SK-N-SH (cell line): ENCODE results near the gene FADD. TPM values are rescaled to one million over a fixed set of nuclear protein-coding genes. Genes with fewer than 3 reads are reported as not detected.

Experiments
- CTCF ChIA-PET: fragments of 300-600, 350-600 bp; formaldehyde crosslinking; extraction: SDS; loops from one replicate; lab custom pipeline; 2021; lab: Yijun Ruan, JAX
- POLR2A ChIA-PET: fragments of 350-600 bp; sonication (Branson Sonifier 250); formaldehyde crosslinking; extraction: SDS; loops from one replicate; lab custom pipeline; 2020; ENCODE audit warnings: antibody characterized with exemption, inconsistent platforms; lab: Yijun Ruan, JAX
- DNase-seq: peaks from one replicate; pipeline ENCODE4 v3.0.0; 2012
- H2AFZ ChIP-seq: fragments of 200-600 bp; sonication (generic); 2 replicates; pipeline ENCODE4 v1.8.1; 2016; ENCODE audit warnings: antibody characterized with exemption, mild to moderate bottlenecking, low read depth
- H3F3A ChIP-seq: fragments of 200-600 bp; sonication (generic); replicated peaks from 2 replicates; pipeline ENCODE3; 2016; ENCODE audit warnings: antibody characterized with exemption, mild to moderate bottlenecking; ENCODE audit not compliant: insufficient read depth
- H3K27ac ChIP-seq, 2 experiments: fragments of 200-500 bp in 1 of 2; fragments of 200-600 bp in 1 of 2; sonication (Bioruptor generic) in 1 of 2; sonication (generic), shearing (Covaris generic) in 1 of 2; 2 replicates each; pipeline versions ENCODE4 v1.5.1 to v1.6.1; 2014 to 2016; ENCODE audit warnings: low read depth in 2 of 2, inconsistent platforms in 1 of 2, low read length in 1 of 2, mild to moderate bottlenecking in 1 of 2, mixed read lengths in 1 of 2
- H3K27me3 ChIP-seq: fragments of 200-600 bp; sonication (generic), shearing (Covaris generic); 2 replicates; pipeline ENCODE4 v1.6.1; 2016; ENCODE audit warnings: mixed run types; ENCODE audit not compliant: insufficient read depth
- H3K36me3 ChIP-seq, 2 experiments: fragments of 200-500 bp in 1 of 2; fragments of 200-600 bp in 1 of 2; sonication (Bioruptor generic) in 1 of 2; sonication (generic) in 1 of 2; replicated peaks in 1 of 2; 2 replicates each; pipeline versions ENCODE3 to v1.5.1; 2014 to 2016; ENCODE audit warnings: low read length in 1 of 2, mild to moderate bottlenecking in 1 of 2; ENCODE audit not compliant: insufficient read depth in 2 of 2, control insufficient read depth in 1 of 2
- H3K4me1 ChIP-seq, 2 experiments: fragments of 200-500 bp in 1 of 2; fragments of 200-600 bp in 1 of 2; sonication (Bioruptor generic) in 1 of 2; sonication (generic), shearing (Covaris generic) in 1 of 2; 2 replicates each; pipeline versions ENCODE4 v1.5.1 to v1.6.1; 2014 to 2016; ENCODE audit warnings: low read depth in 1 of 2, low read length in 1 of 2, mixed run types in 1 of 2; ENCODE audit not compliant: insufficient read depth in 2 of 2, control insufficient read depth in 1 of 2
- H3K4me2 ChIP-seq: fragments of 200-600 bp; sonication (generic), shearing (Covaris generic); 2 replicates; pipeline ENCODE4 v1.6.1; 2017; ENCODE audit warnings: mixed run types
- H3K4me3 ChIP-seq, 2 experiments: fragments of 200-500 bp in 1 of 2; fragments of 200-600 bp in 1 of 2; sonication (Bioruptor generic) in 1 of 2; sonication (generic), shearing (Covaris generic) in 1 of 2; 2 replicates each; pipeline versions ENCODE4 v1.5.1 to v1.8.1; 2014 to 2016; ENCODE audit warnings: low read depth in 2 of 2, inconsistent platforms in 1 of 2, low read length in 1 of 2, mild to moderate bottlenecking in 1 of 2, mixed read lengths in 1 of 2, moderate library complexity in 1 of 2
- H3K79me2 ChIP-seq: fragments of 200-600 bp; sonication (generic); 2 replicates; pipeline ENCODE4 v1.8.1; 2017; ENCODE audit warnings: mild to moderate bottlenecking; ENCODE audit not compliant: insufficient read depth
- H3K9ac ChIP-seq: fragments of 200-600 bp; sonication (generic); 2 replicates; pipeline ENCODE4 v1.6.1; 2017; ENCODE audit warnings: mixed run types
- H3K9me2 ChIP-seq: fragments of 200-600 bp; sonication (generic); 2 replicates; pipeline ENCODE4 v1.6.1; 2017; ENCODE audit warnings: mixed run types
- H3K9me3 ChIP-seq: fragments of 200-600 bp; sonication (generic); 2 replicates; pipeline ENCODE4 v1.6.1; 2017; ENCODE audit warnings: mixed run types, mild to moderate bottlenecking, moderate library complexity
- H4K20me1 ChIP-seq: fragments of 200-600 bp; sonication (generic); 2 replicates; pipeline ENCODE4 v1.6.1; 2017; ENCODE audit warnings: mild to moderate bottlenecking, mixed run types; ENCODE audit not compliant: insufficient read depth
- CHD2 ChIP-seq: fragments of 150-350 bp; IDR thresholded peaks from 2 replicates; pipeline ENCODE4 v1.6.1; 2018; ENCODE audit warnings: low read length; ENCODE audit not compliant: partially characterized antibody
- CTCF ChIP-seq: fragments of 200-600 bp; sonication (generic); IDR thresholded peaks from 2 replicates; pipeline ENCODE4 v1.6.1; 2017; ENCODE audit warnings: antibody characterized with exemption, mild to moderate bottlenecking, moderate library complexity
- ELF1 ChIP-seq: IDR thresholded peaks from 2 replicates; pipeline ENCODE4 v1.4.0; 2012
- EZH2phosphoT487 ChIP-seq: fragments of 200-600 bp; sonication (generic); IDR thresholded peaks from 2 replicates; pipeline ENCODE4 v1.6.1; 2017; ENCODE audit warnings: low read depth, mixed run types, mild to moderate bottlenecking, antibody characterized with exemption, moderate library complexity, borderline replicate concordance
- FOSL2 ChIP-seq: IDR thresholded peaks from 2 replicates; pipeline ENCODE4 v1.4.0; 2012; ENCODE audit warnings: low read depth, mild to moderate bottlenecking, moderate library complexity, borderline replicate concordance
- FOXJ3 ChIP-seq: sonication (generic); formaldehyde crosslinking; IDR thresholded peaks from 2 replicates; pipeline ENCODE4 v1.5.1; 2020; ENCODE audit warnings: mild to moderate bottlenecking, missing genetic modification reagents
- FOXM1 ChIP-seq: IDR thresholded peaks from 2 replicates; pipeline ENCODE4 v1.4.0; 2012; ENCODE audit warnings: low read depth, mild to moderate bottlenecking
- GABPA ChIP-seq: IDR thresholded peaks from 2 replicates; pipeline ENCODE4 v1.4.0; 2012; ENCODE audit warnings: low read depth, mild to moderate bottlenecking
- GATA2 ChIP-seq: sonication (generic); formaldehyde crosslinking; IDR thresholded peaks from 2 replicates; pipeline ENCODE4 v1.5.0; 2020; ENCODE audit warnings: mild to moderate bottlenecking, missing genetic modification reagents
- JUND ChIP-seq: IDR thresholded peaks from 2 replicates; pipeline ENCODE4 v1.4.0; 2012
- MEF2A ChIP-seq: IDR thresholded peaks from 2 replicates; pipeline ENCODE4 v1.4.0; 2012; ENCODE audit warnings: low read depth, borderline replicate concordance
- MXI1 ChIP-seq: IDR thresholded peaks from 2 replicates; pipeline ENCODE4 v1.6.1; 2012; ENCODE audit warnings: mild to moderate bottlenecking, low read depth, low read length, improper control_type of control experiment
- NFIC ChIP-seq: IDR thresholded peaks from 2 replicates; pipeline ENCODE4 v1.4.0; 2012; ENCODE audit warnings: borderline replicate concordance
- POLR2AphosphoS5 ChIP-seq: IDR thresholded peaks from 2 replicates; pipeline ENCODE4 v1.6.1; 2012; ENCODE audit warnings: low read depth, low read length
- RAD21 ChIP-seq: IDR thresholded peaks from 2 replicates; pipeline ENCODE4 v1.6.1; 2012; ENCODE audit warnings: mild to moderate bottlenecking, low read length
- RFX5 ChIP-seq: IDR thresholded peaks from 2 replicates; pipeline ENCODE4 v1.6.1; 2012; ENCODE audit warnings: mild to moderate bottlenecking, improper control_type of control experiment, low read length
- SMC3 ChIP-seq: IDR thresholded peaks from 2 replicates; pipeline ENCODE4 v1.6.1; 2012; ENCODE audit warnings: low read depth, low read length, improper control_type of control experiment
- TAF1 ChIP-seq: IDR thresholded peaks from 2 replicates; pipeline ENCODE4 v1.6.1; 2012; ENCODE audit warnings: low read depth, mild to moderate bottlenecking, low read length, moderate library complexity, borderline replicate concordance
- USF1 ChIP-seq: IDR thresholded peaks from 2 replicates; pipeline ENCODE4 v1.4.0; 2012; ENCODE audit warnings: low read depth, borderline replicate concordance
- ZBTB33 ChIP-seq: IDR thresholded peaks from 2 replicates; pipeline ENCODE4 v1.4.0; 2012; ENCODE audit warnings: low read depth, borderline replicate concordance
- WGBS: methylation state at CpG from one replicate; pipeline ENCODE4 v1.1.6; 2017; ENCODE audit warnings: low lambda C conversion rate; 5-methylcytosine and 5-hydroxymethylcytosine counted together
- polyA plus RNA-seq, 3 experiments: library from polyadenylated mRNA; depleted of rRNA; stranded (reverse); fragments of >200 nt; gene quantifications; 2 replicates each; pipeline ENCODE4 v1.2.3, GENCODE V29; 2012

Gene FADD
- polyA plus RNA-seq, 1 of the 3 experiments (the other 2 are of a cell fraction), result 23.8 TPM

DNA sequence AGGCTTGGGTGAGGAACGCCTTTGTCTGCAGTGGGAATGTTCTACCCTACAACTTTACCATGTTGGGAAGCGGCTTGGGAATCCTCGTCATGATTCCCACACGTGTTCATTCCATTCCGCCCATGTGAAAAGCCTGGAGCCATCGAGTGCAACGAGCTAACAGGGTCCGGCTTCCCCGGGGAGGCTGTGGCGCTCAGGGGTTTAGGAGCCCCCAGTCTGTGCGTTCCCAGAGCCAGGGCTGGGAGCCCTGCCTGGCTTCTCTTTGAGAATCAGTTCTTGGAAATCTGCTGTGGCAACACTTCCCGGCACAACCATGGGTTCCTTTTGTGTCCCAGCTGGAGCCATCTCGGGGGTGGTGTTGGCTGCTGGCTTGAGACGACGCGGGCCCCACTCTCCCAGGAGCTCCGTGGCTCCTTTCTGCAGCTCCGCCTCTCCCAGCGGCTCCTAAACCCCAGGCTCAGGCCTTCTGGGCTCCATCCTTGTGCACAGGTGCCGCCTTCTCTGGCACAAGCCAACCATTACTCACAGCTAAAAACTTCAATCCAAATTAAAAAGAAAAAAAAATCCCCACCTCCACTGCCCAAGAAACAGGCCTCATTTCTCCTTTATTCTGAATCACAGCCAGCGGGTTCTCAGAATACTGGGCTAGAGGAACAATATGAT lies 48.7 kb downstream of the FADD start:
- Histone ChIP-seq H3K36me3 (no peaks in the 10 kb centered on the region), H3K4me1 (no peaks in the 10 kb centered on the region; a peak in 1 of 4 replicates), H3K9me3 (no peaks in the 10 kb centered on the region), H3K9me2 (no peaks in the 10 kb centered on the region), H3K27ac (no peak overlapping the region), H2AFZ (no peak overlapping the region), H3K9ac (no peak overlapping the region), H3K4me3 (no peak overlapping the region), H3K79me2 (no peaks in the 10 kb centered on the region), H3F3A (no peaks in the 10 kb centered on the region), H3K27me3 (no peaks in the 10 kb centered on the region), H3K4me2 (no peak overlapping the region), H4K20me1 (no peaks in the 10 kb centered on the region)
- 65% methylated on average over 13 of the region's 21 CpGs for WGBS
- DNase-seq, result no peak
- CTCF ChIA-PET, result no interaction called here
- TF ChIP-seq SMC3, result no peak
- no peak for TF ChIP-seq FOSL2
- TF ChIP-seq ELF1, result no peak
- POLR2A ChIA-PET, result no interaction called here

- WGBS, result 83% methylated on average over 12 of the region's 12 CpGs
- H4K20me1 ChIP-seq, result no peaks in the 10 kb centered on the region
- H3K4me1 ChIP-seq, result no peaks in the 10 kb centered on the region; a peak in 1 of 4 replicates
- no peak overlapping the region for H3K4me3 ChIP-seq
- no peak for DNase-seq
- ChIA-PET CTCF (no interaction called here), POLR2A (no interaction called here)
- no peak overlapping the region for H3K9ac ChIP-seq
- TF ChIP-seq TAF1, result no peak
- TF ChIP-seq SMC3, result no peak
- TF ChIP-seq GATA2, result no peak
- TF ChIP-seq MEF2A, result no peak
- TF ChIP-seq FOXJ3, result no peak
- no peak for TF ChIP-seq CTCF
- TF ChIP-seq ZBTB33, result no peak
- no peak for TF ChIP-seq GABPA
- TF ChIP-seq CHD2, result no peak
- no peak for TF ChIP-seq USF1
- no peak for TF ChIP-seq NFIC
- no peak for TF ChIP-seq JUND
- TF ChIP-seq MXI1, result no peak
- no peak for TF ChIP-seq POLR2AphosphoS5
- no peak for TF ChIP-seq EZH2phosphoT487
- TF ChIP-seq RFX5, result no peak
- TF ChIP-seq FOXM1, result no peak
- TF ChIP-seq FOSL2, result no peak
- TF ChIP-seq RAD21, result no peak
- no peaks in the 10 kb centered on the region for H3K9me3 ChIP-seq
- H3K79me2 ChIP-seq, result no peaks in the 10 kb centered on the region
- H2AFZ ChIP-seq, result no peak overlapping the region
- no peak overlapping the region for H3K4me2 ChIP-seq
- H3K36me3 ChIP-seq, result no peaks in the 10 kb centered on the region
- H3F3A ChIP-seq, result no peaks in the 10 kb centered on the region
- H3K27me3 ChIP-seq, result no peaks in the 10 kb centered on the region
- H3K9me2 ChIP-seq, result no peaks in the 10 kb centered on the region
- H3K27ac ChIP-seq, result no peak overlapping the region
These were observed 49.7 kb downstream of the FADD start for GRCh38 chr11:70252844-70253243.
